Smooth muscle cell (in vitro differentiated cells): Measurements from ENCODE around the gene LUZP2. TPM values are rescaled to one million over a fixed set of nuclear protein-coding genes. Genes with fewer than 3 reads are reported as not detected.

Source experiments
- DNase-seq: peaks from one replicate; lab custom pipeline; 2025; ENCODE audit not compliant: unreplicated experiment; lab: John Stamatoyannopoulos, UW
- H2AFZ ChIP-seq: fragments of 200-600 bp; sonication (generic); 2 replicates; pipeline ENCODE4 v1.6.0; 2016; ENCODE audit warnings: antibody characterized with exemption, low read depth, mild to moderate bottlenecking
- H3F3A ChIP-seq: fragments of 200-600 bp; sonication (generic); 2 replicates; pipeline ENCODE4 v1.6.0; 2017; ENCODE audit warnings: antibody characterized with exemption, low read depth
- H3K27ac ChIP-seq: fragments of 200-600 bp; sonication (generic); 2 replicates; pipeline ENCODE4 v1.5.1; 2016; ENCODE audit warnings: low read depth, mild to moderate bottlenecking
- H3K27me3 ChIP-seq: fragments of 200-600 bp; sonication (generic); 2 replicates; pipeline ENCODE4 v1.6.1; 2016; ENCODE audit warnings: low read depth, mild to moderate bottlenecking
- H3K36me3 ChIP-seq: fragments of 200-600 bp; sonication (generic); 2 replicates; pipeline ENCODE4 v1.5.1; 2016; ENCODE audit warnings: low read depth
- H3K4me1 ChIP-seq: fragments of 200-600 bp; sonication (generic); 2 replicates; pipeline ENCODE4 v1.5.1; 2016; ENCODE audit warnings: low read depth
- H3K4me2 ChIP-seq: fragments of 200-600 bp; sonication (generic); 2 replicates; pipeline ENCODE4 v1.6.0; 2016; ENCODE audit warnings: mild to moderate bottlenecking
- H3K4me3 ChIP-seq: fragments of 200-600 bp; sonication (generic); 2 replicates; pipeline ENCODE4 v1.5.1; 2016; ENCODE audit warnings: mild to moderate bottlenecking
- H3K79me2 ChIP-seq: fragments of 200-600 bp; sonication (generic); 2 replicates; pipeline ENCODE4 v1.6.0; 2016; ENCODE audit warnings: low read depth, mild to moderate bottlenecking
- H3K9ac ChIP-seq: fragments of 200-600 bp; sonication (generic); 2 replicates; pipeline ENCODE4 v1.6.0; 2016; ENCODE audit warnings: low read depth
- H3K9me3 ChIP-seq: fragments of 200-600 bp; sonication (generic); replicated peaks from 2 replicates; pipeline ENCODE4 v1.5.1; 2016; ENCODE audit warnings: low read depth
- H4K20me1 ChIP-seq: fragments of 200-600 bp; sonication (generic); 2 replicates; pipeline ENCODE4 v1.6.0; 2016; ENCODE audit warnings: low read depth
- CTCF ChIP-seq: fragments of 200-600 bp; sonication (generic); IDR thresholded peaks from 2 replicates; pipeline ENCODE4 v1.5.1; 2017; ENCODE audit warnings: borderline replicate concordance, mild to moderate bottlenecking, antibody characterized with exemption; ENCODE audit not compliant: insufficient read depth, poor library complexity, severe bottlenecking
- WGBS: methylation state at CpG from one replicate; pipeline ENCODE4 v1.1.7; 2016; ENCODE audit warnings: low lambda C conversion rate; 5-methylcytosine and 5-hydroxymethylcytosine counted together
- polyA plus RNA-seq: library from polyadenylated mRNA; unstranded; fragments of >200 nt; fragmentation: Nextera tagmentation; extraction: Ambion mirVana; gene quantifications from 2 replicates; pipeline ENCODE4 v1.2.1, GENCODE V29; 2016
- total RNA-seq: library from RNA; depleted of rRNA; stranded (reverse); fragments of >200 nt; gene quantifications from 2 replicates; pipeline ENCODE4 v1.2.3, GENCODE V29; 2014

The LUZP2 gene
- total and polyA plus RNA-seq, 2 experiments from 2014 or later, result 1.1 to 1.3 TPM

GRCh38 chr11:24900514-24900913 is 403.7 kb downstream of the LUZP2 start:
- H3K79me2 ChIP-seq, result no peaks in the 10 kb centered on the region
- TF ChIP-seq CTCF, result no peak
- peak overlapping the region; percentile 30 for H2AFZ ChIP-seq
- H3K4me3 ChIP-seq, result no peak overlapping the region
- no peaks in the 10 kb centered on the region for H3K9me3 ChIP-seq
- no peak overlapping the region for H3K9ac ChIP-seq
- WGBS, result 85% methylated on average over 3 of the region's 3 CpGs
- H3K4me2 ChIP-seq, result no peak overlapping the region
- no peaks in the 10 kb centered on the region for H4K20me1 ChIP-seq
- H3F3A ChIP-seq, result no peaks in the 10 kb centered on the region
- H3K27ac ChIP-seq, result no peak overlapping the region
- H3K4me1 ChIP-seq, result no peaks in the 10 kb centered on the region
- no peaks in the 10 kb centered on the region for H3K27me3 ChIP-seq
- DNase-seq, result no peak
- no peaks in the 10 kb centered on the region for H3K36me3 ChIP-seq

- no peak for TF ChIP-seq CTCF
- H3K9ac ChIP-seq, result no peak overlapping the region
- no peaks in the 10 kb centered on the region for H3K27me3 ChIP-seq
- H3K4me1 ChIP-seq, result no peaks in the 10 kb centered on the region
- H2AFZ ChIP-seq, result peak overlapping the region; percentile 30
- no peak overlapping the region for H3K4me2 ChIP-seq
- H3K9me3 ChIP-seq, result no peaks in the 10 kb centered on the region
- H3K4me3 ChIP-seq, result no peak overlapping the region
- H3K79me2 ChIP-seq, result no peaks in the 10 kb centered on the region
- no peak overlapping the region for H3K27ac ChIP-seq
- H4K20me1 ChIP-seq, result no peaks in the 10 kb centered on the region
- H3F3A ChIP-seq, result no peaks in the 10 kb centered on the region
- no peak for DNase-seq
- WGBS, result 70% methylated on average over 1 of the region's 1 CpG
- H3K36me3 ChIP-seq, result no peaks in the 10 kb centered on the region
These were observed 404.2 kb downstream of the LUZP2 start for GRCh38 chr11:24900960-24901549.

- Histone ChIP-seq H3K36me3 (no peaks in the 10 kb centered on the region), H3K79me2 (no peaks in the 10 kb centered on the region), H3K27ac (no peak overlapping the region), H3K4me3 (no peak overlapping the region), H4K20me1 (no peaks in the 10 kb centered on the region), H3K9me3 (no peaks in the 10 kb centered on the region), H3K4me2 (no peak overlapping the region), H3K9ac (no peak overlapping the region), H3F3A (no peaks in the 10 kb centered on the region), H3K27me3 (no peaks in the 10 kb centered on the region), H2AFZ (no peak overlapping the region), H3K4me1 (no peaks in the 10 kb centered on the region)
- no peak for DNase-seq
- WGBS, result 79% methylated on average over 2 of the region's 2 CpGs
- TF ChIP-seq CTCF, result no peak
These were observed 406.7 kb downstream of the LUZP2 start for GRCh38 chr11:24903555-24903954.

- no peak for DNase-seq
- H3K36me3 ChIP-seq, result no peaks in the 10 kb centered on the region
- no peak for TF ChIP-seq CTCF
- H3K9me3 ChIP-seq, result no peaks in the 10 kb centered on the region
- WGBS, result 97% methylated on average over 1 of the region's 1 CpG
- H3K4me2 ChIP-seq, result no peak overlapping the region
- H3F3A ChIP-seq, result no peaks in the 10 kb centered on the region
- no peak overlapping the region for H2AFZ ChIP-seq
- no peaks in the 10 kb centered on the region for H3K4me1 ChIP-seq
- no peaks in the 10 kb centered on the region for H3K27me3 ChIP-seq
- no peak overlapping the region for H3K9ac ChIP-seq
- no peaks in the 10 kb centered on the region for H3K79me2 ChIP-seq
- H3K4me3 ChIP-seq, result no peak overlapping the region
- no peaks in the 10 kb centered on the region for H4K20me1 ChIP-seq
- H3K27ac ChIP-seq, result no peak overlapping the region
These were observed 428.2 kb downstream of the LUZP2 start for GRCh38 chr11:24925091-24925490.
